Measurements from ENCODE around the gene XBP1.

DNA sequence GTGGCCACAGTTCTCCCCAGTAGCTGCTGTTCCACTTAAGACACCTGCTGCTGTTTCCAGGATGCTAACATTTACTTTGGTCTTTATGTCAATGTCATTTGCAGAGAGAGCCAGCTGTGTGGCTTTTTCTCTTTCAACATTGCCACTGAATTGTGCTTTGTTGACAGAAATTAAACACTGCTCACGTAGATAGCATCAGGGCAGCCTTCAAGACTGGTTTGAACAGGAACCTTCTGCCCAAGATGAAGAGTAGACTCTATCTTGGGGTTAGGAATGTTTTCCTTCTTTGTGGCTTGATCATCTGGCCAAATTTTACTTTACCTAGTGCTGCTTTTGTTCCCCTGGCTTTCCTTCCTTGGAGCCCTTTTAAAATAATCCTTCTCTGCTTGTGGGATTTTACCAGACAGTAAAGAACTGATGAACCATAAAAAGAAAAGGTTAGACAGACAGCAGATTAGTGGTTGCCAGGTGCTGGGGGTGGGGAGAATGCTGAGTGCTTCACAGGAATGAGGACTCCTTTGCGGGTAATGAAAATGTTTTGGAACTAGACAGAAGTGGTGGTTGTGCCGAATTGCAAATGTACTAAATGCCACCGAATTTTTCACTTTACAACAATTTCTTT lies 22.7 kb upstream of the XBP1 start:
- TF ChIP-seq SRF (IDR thresholded peaks at IDR 0.05; ENCODE audit: low read depth): no peak
- TF ChIP-seq TCF7L2 (IDR thresholded peaks at IDR 0.05; ENCODE audit: borderline replicate concordance, extremely low read depth, insufficient read depth, insufficient read length): no peak
- TF ChIP-seq, protein P1, sequence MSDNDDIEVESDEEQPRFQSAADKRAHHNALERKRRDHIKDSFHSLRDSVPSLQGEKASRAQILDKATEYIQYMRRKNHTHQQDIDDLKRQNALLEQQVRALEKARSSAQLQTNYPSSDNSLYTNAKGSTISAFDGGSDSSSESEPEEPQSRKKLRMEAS (IDR thresholded peaks at IDR 0.05): no peak
- TF ChIP-seq, protein P2, sequence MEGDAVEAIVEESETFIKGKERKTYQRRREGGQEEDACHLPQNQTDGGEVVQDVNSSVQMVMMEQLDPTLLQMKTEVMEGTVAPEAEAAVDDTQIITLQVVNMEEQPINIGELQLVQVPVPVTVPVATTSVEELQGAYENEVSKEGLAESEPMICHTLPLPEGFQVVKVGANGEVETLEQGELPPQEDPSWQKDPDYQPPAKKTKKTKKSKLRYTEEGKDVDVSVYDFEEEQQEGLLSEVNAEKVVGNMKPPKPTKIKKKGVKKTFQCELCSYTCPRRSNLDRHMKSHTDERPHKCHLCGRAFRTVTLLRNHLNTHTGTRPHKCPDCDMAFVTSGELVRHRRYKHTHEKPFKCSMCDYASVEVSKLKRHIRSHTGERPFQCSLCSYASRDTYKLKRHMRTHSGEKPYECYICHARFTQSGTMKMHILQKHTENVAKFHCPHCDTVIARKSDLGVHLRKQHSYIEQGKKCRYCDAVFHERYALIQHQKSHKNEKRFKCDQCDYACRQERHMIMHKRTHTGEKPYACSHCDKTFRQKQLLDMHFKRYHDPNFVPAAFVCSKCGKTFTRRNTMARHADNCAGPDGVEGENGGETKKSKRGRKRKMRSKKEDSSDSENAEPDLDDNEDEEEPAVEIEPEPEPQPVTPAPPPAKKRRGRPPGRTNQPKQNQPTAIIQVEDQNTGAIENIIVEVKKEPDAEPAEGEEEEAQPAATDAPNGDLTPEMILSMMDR (IDR thresholded peaks at IDR 0.05 in 2 of 3, conservative IDR thresholded peaks at IDR 0.05 in 1 of 3; ENCODE audit: borderline replicate concordance in 1 of 3, insufficient read depth in 1 of 3, low read depth in 2 of 3, low read length in 2 of 3): no peak
- TF ChIP-seq POLR2A (IDR thresholded peaks at IDR 0.05; ENCODE audit: borderline replicate concordance, extremely low read depth, insufficient read depth, insufficient read length): no peak
- no peak for TF ChIP-seq EGR1 (IDR thresholded peaks at IDR 0.05; ENCODE audit: low read depth)
- TF ChIP-seq RAD21 (IDR thresholded peaks at IDR 0.05; ENCODE audit: low read depth): no peak
- no peak for TF ChIP-seq CEBPB (IDR thresholded peaks at IDR 0.05; ENCODE audit: low read depth)
- TF ChIP-seq YY1 (IDR thresholded peaks at IDR 0.05; ENCODE audit: extremely low read depth, insufficient replicate concordance, low read depth, low read length): no peak
- no peak for TF ChIP-seq JUND (IDR thresholded peaks at IDR 0.05)
- TF ChIP-seq, protein P3, sequence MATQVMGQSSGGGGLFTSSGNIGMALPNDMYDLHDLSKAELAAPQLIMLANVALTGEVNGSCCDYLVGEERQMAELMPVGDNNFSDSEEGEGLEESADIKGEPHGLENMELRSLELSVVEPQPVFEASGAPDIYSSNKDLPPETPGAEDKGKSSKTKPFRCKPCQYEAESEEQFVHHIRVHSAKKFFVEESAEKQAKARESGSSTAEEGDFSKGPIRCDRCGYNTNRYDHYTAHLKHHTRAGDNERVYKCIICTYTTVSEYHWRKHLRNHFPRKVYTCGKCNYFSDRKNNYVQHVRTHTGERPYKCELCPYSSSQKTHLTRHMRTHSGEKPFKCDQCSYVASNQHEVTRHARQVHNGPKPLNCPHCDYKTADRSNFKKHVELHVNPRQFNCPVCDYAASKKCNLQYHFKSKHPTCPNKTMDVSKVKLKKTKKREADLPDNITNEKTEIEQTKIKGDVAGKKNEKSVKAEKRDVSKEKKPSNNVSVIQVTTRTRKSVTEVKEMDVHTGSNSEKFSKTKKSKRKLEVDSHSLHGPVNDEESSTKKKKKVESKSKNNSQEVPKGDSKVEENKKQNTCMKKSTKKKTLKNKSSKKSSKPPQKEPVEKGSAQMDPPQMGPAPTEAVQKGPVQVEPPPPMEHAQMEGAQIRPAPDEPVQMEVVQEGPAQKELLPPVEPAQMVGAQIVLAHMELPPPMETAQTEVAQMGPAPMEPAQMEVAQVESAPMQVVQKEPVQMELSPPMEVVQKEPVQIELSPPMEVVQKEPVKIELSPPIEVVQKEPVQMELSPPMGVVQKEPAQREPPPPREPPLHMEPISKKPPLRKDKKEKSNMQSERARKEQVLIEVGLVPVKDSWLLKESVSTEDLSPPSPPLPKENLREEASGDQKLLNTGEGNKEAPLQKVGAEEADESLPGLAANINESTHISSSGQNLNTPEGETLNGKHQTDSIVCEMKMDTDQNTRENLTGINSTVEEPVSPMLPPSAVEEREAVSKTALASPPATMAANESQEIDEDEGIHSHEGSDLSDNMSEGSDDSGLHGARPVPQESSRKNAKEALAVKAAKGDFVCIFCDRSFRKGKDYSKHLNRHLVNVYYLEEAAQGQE (IDR thresholded peaks at IDR 0.05; ENCODE audit: low read depth): no peak
- TF ChIP-seq POLR2AphosphoS5 (IDR thresholded peaks at IDR 0.05; ENCODE audit: low read depth, low read length): no peak
- no peak for TF ChIP-seq EZH2 (IDR thresholded peaks at IDR 0.05)
